ENCODE data around the gene SSU72. TPM values are rescaled to one million over a fixed set of nuclear protein-coding genes. Genes with fewer than 3 reads are reported as not detected.

SSU72 gene
- total RNA-seq, 1 experiment from 2014 or later = 217 TPM

GRCh38 chr1:1612104-1612400 lies 37.4 kb upstream of the SSU72 start:
- no peak overlapping the region for H3K4me3 ChIP-seq (ENCODE audit: low read depth in 2 of 2, low read length in 2 of 2)
- in situ Hi-C loops (cut with HindIII; ENCODE audit: low pct_unique_long_range_greater_than_20kb, low sequenced_read_pairs) (no loop called here), intact Hi-C loops (cut with micrococcal nuclease; ENCODE audit: unreplicated experiment) (no loop called here)
- ATAC-seq = no peak
- ChIA-PET POLR2A (no interaction called here), CTCF (no interaction called here)
- BruUV-seq (replicated peaks) = no TSS peak
- DNase-seq (ENCODE audit: low read depth, low spot score) = no peak
- no peak overlapping the region for H3K27ac ChIP-seq (ENCODE audit: low read length)
- H3K36me3 ChIP-seq (ENCODE audit: control insufficient read depth, insufficient read depth, low read length) = no peaks in the 10 kb centered on the region
- H3K4me1 ChIP-seq (ENCODE audit: control insufficient read depth, insufficient read depth, low read length) = peaks cover 16% of the 10 kb centered on the region
- TF ChIP-seq SIN3A (IDR thresholded peaks at IDR 0.05; ENCODE audit: borderline replicate concordance, insufficient read depth, low read depth, low read length) (no peak), CTCF (IDR thresholded peaks at IDR 0.05) (no peak), REST (IDR thresholded peaks at IDR 0.05; ENCODE audit: insufficient read depth in 1 of 2, low read depth in 2 of 2, low read length in 1 of 2) (no peak), POLR2AphosphoS5 (IDR thresholded peaks at IDR 0.05; ENCODE audit: low read depth, low read length) (no peak), TCF7L2 (IDR thresholded peaks at IDR 0.05; ENCODE audit: low read depth, low read length) (no peak)
- no peaks in the 10 kb centered on the region for H3K27me3 ChIP-seq (ENCODE audit: control insufficient read depth, insufficient read depth, low read length)
- no peaks in the 10 kb centered on the region for H3K9me3 ChIP-seq (ENCODE audit: control insufficient read depth, insufficient read depth, low read depth, low read length)

GRCh38 chr1:1610796-1611195 lies 36.1 kb upstream of the SSU72 start:
- TF ChIP-seq POLR2AphosphoS5 (IDR thresholded peaks at IDR 0.05; ENCODE audit: low read depth, low read length) = no peak
- TF ChIP-seq TCF7L2 (IDR thresholded peaks at IDR 0.05; ENCODE audit: low read depth, low read length) = no peak
- TF ChIP-seq REST (IDR thresholded peaks at IDR 0.05; ENCODE audit: insufficient read depth in 1 of 2, low read depth in 2 of 2, low read length in 1 of 2) = no peak
- TF ChIP-seq CTCF (IDR thresholded peaks at IDR 0.05) = no peak
- TF ChIP-seq SIN3A (IDR thresholded peaks at IDR 0.05; ENCODE audit: borderline replicate concordance, insufficient read depth, low read depth, low read length) = no peak
- ChIA-PET CTCF (interaction anchor here (0.5 kb wide), 1 partner anchor 27 kb away, joined by 3 read pairs; no protein-coding TSS in a partner anchor), POLR2A (no interaction called here)
- Histone ChIP-seq H3K9me3 (ENCODE audit: control insufficient read depth, insufficient read depth, low read depth, low read length) (no peaks in the 10 kb centered on the region), H3K27ac (ENCODE audit: low read length) (no peak overlapping the region), H3K4me3 (ENCODE audit: low read depth in 2 of 2, low read length in 2 of 2) (no peak overlapping the region), H3K36me3 (ENCODE audit: control insufficient read depth, insufficient read depth, low read length) (no peaks in the 10 kb centered on the region), H3K4me1 (ENCODE audit: control insufficient read depth, insufficient read depth, low read length) (peaks cover 10% of the 10 kb centered on the region), H3K27me3 (ENCODE audit: control insufficient read depth, insufficient read depth, low read length) (no peaks in the 10 kb centered on the region)
- ATAC-seq (no peak), DNase-seq (ENCODE audit: low read depth, low spot score) (no peak)
- intact Hi-C loops (cut with micrococcal nuclease; ENCODE audit: unreplicated experiment) (no loop called here), in situ Hi-C loops (cut with HindIII; ENCODE audit: low pct_unique_long_range_greater_than_20kb, low sequenced_read_pairs) (no loop called here)
- BruUV-seq (replicated peaks) = no TSS peak

Measured in Panc1 (cell line).